H1 (cell line): ENCODE results near the gene NECTIN1. TPM values are rescaled to one million over a fixed set of nuclear protein-coding genes. Genes with fewer than 3 reads are reported as not detected.

Source experiments
- POLR2AphosphoS5 ChIP-seq: IDR thresholded peaks from 2 replicates; pipeline ENCODE4 v1.6.1; 2011; ENCODE audit warnings: low read depth, low read length
- SIN3A ChIP-seq, 2 experiments: IDR thresholded peaks in 1 of 2; conservative IDR thresholded peaks in 1 of 2; 2 replicates each; pipeline ENCODE4 v1.6.1; 2011 to 2012; ENCODE audit warnings: low read length in 2 of 2, improper control_type of control experiment in 1 of 2, low read depth in 1 of 2, mild to moderate bottlenecking in 1 of 2
- SRF ChIP-seq: IDR thresholded peaks from 2 replicates; pipeline ENCODE4 v1.6.1; 2011; ENCODE audit warnings: mild to moderate bottlenecking, low read depth, low read length, moderate library complexity
- TAF7 ChIP-seq: optimal IDR thresholded peaks from 2 replicates; pipeline ENCODE3; 2011; ENCODE audit warnings: low read depth, mild to moderate bottlenecking, inconsistent platforms, low read length, moderate library complexity, borderline replicate concordance
- polyA plus RNA-seq, 7 experiments: library from polyadenylated mRNA; depleted of rRNA in 3 of 7; stranded (reverse) in 5 of 7; unstranded in 2 of 7; fragments of >200 nt in 5 of 7; fragments of 200-250 nt in 2 of 7; gene quantifications; 1 replicate in 5 of 7; 2 replicates in 1 of 7; 4 replicates in 1 of 7; pipeline versions ENCODE4 v1.2.1 to v1.2.3, GENCODE V29; 2011 to 2013; ENCODE audit warnings: missing spikeins in 2 of 7, mixed read lengths in 2 of 7
- total RNA-seq: library from RNA; stranded (reverse); fragmentation: NEBNext Ultra II Directional; extraction: Animal tissue kit (Norgen Biotek cat#: 25700); gene quantifications from 2 replicates; pipeline ENCODE4 v1.2.1, GENCODE V29; 2021
- TF ChIP-seq, protein P1 (sequence below): fragments of 300-600 bp; sonication (generic); IDR thresholded peaks from 2 replicates; pipeline ENCODE4 v1.7.1; 2012; ENCODE audit warnings: low read length, moderate library complexity, mild to moderate bottlenecking, inconsistent platforms; ENCODE audit not compliant: insufficient replicate concordance
- TF ChIP-seq, protein P2 (sequence below): IDR thresholded peaks from 2 replicates; pipeline ENCODE4 v1.6.1; 2012; ENCODE audit warnings: inconsistent platforms
- TF ChIP-seq, protein P3 (sequence below): IDR thresholded peaks from 2 replicates; pipeline ENCODE4 v1.6.1; 2011; ENCODE audit warnings: low read length, improper control_type of control experiment
- TF ChIP-seq, protein P4 (sequence below): IDR thresholded peaks from 2 replicates; pipeline ENCODE4 v1.6.1; 2011; ENCODE audit warnings: low read depth, mild to moderate bottlenecking, low read length; ENCODE audit not compliant: insufficient read depth

NECTIN1 gene
- total and polyA plus RNA-seq, 2 of the 8 experiments (the other 6 are each of a cell fraction or from before 2014, with no cell fraction given) = 43.2 to 97.7 TPM

DNA sequence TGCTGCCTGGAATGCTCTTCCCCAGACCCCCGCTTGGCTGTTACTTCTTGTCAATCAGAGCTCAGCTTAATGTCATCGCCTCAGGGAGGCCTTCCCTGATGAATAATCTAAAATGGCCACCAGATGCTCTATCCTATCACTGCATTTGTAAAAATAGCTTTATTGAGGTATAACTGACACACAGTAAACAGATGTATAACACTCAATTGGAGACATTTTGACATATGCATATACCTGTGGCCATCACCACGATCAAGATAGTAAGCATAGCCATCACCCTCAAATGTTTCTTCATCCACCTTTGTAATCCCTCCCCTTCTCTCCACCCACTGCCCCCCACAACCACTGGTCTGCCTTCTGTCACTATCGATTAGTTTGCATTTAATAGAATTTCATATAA is 36.6 kb upstream of the NECTIN1 start (continued):
- TF ChIP-seq, protein P1, sequence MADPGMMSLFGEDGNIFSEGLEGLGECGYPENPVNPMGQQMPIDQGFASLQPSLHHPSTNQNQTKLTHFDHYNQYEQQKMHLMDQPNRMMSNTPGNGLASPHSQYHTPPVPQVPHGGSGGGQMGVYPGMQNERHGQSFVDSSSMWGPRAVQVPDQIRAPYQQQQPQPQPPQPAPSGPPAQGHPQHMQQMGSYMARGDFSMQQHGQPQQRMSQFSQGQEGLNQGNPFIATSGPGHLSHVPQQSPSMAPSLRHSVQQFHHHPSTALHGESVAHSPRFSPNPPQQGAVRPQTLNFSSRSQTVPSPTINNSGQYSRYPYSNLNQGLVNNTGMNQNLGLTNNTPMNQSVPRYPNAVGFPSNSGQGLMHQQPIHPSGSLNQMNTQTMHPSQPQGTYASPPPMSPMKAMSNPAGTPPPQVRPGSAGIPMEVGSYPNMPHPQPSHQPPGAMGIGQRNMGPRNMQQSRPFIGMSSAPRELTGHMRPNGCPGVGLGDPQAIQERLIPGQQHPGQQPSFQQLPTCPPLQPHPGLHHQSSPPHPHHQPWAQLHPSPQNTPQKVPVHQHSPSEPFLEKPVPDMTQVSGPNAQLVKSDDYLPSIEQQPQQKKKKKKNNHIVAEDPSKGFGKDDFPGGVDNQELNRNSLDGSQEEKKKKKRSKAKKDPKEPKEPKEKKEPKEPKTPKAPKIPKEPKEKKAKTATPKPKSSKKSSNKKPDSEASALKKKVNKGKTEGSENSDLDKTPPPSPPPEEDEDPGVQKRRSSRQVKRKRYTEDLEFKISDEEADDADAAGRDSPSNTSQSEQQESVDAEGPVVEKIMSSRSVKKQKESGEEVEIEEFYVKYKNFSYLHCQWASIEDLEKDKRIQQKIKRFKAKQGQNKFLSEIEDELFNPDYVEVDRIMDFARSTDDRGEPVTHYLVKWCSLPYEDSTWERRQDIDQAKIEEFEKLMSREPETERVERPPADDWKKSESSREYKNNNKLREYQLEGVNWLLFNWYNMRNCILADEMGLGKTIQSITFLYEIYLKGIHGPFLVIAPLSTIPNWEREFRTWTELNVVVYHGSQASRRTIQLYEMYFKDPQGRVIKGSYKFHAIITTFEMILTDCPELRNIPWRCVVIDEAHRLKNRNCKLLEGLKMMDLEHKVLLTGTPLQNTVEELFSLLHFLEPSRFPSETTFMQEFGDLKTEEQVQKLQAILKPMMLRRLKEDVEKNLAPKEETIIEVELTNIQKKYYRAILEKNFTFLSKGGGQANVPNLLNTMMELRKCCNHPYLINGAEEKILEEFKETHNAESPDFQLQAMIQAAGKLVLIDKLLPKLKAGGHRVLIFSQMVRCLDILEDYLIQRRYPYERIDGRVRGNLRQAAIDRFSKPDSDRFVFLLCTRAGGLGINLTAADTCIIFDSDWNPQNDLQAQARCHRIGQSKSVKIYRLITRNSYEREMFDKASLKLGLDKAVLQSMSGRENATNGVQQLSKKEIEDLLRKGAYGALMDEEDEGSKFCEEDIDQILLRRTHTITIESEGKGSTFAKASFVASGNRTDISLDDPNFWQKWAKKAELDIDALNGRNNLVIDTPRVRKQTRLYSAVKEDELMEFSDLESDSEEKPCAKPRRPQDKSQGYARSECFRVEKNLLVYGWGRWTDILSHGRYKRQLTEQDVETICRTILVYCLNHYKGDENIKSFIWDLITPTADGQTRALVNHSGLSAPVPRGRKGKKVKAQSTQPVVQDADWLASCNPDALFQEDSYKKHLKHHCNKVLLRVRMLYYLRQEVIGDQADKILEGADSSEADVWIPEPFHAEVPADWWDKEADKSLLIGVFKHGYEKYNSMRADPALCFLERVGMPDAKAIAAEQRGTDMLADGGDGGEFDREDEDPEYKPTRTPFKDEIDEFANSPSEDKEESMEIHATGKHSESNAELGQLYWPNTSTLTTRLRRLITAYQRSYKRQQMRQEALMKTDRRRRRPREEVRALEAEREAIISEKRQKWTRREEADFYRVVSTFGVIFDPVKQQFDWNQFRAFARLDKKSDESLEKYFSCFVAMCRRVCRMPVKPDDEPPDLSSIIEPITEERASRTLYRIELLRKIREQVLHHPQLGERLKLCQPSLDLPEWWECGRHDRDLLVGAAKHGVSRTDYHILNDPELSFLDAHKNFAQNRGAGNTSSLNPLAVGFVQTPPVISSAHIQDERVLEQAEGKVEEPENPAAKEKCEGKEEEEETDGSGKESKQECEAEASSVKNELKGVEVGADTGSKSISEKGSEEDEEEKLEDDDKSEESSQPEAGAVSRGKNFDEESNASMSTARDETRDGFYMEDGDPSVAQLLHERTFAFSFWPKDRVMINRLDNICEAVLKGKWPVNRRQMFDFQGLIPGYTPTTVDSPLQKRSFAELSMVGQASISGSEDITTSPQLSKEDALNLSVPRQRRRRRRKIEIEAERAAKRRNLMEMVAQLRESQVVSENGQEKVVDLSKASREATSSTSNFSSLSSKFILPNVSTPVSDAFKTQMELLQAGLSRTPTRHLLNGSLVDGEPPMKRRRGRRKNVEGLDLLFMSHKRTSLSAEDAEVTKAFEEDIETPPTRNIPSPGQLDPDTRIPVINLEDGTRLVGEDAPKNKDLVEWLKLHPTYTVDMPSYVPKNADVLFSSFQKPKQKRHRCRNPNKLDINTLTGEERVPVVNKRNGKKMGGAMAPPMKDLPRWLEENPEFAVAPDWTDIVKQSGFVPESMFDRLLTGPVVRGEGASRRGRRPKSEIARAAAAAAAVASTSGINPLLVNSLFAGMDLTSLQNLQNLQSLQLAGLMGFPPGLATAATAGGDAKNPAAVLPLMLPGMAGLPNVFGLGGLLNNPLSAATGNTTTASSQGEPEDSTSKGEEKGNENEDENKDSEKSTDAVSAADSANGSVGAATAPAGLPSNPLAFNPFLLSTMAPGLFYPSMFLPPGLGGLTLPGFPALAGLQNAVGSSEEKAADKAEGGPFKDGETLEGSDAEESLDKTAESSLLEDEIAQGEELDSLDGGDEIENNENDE = no peak
- TF ChIP-seq, protein P2, sequence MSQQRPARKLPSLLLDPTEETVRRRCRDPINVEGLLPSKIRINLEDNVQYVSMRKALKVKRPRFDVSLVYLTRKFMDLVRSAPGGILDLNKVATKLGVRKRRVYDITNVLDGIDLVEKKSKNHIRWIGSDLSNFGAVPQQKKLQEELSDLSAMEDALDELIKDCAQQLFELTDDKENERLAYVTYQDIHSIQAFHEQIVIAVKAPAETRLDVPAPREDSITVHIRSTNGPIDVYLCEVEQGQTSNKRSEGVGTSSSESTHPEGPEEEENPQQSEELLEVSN = no peak
- TF ChIP-seq SIN3A (conservative IDR thresholded peaks at IDR 0.05 in 1 of 2, IDR thresholded peaks at IDR 0.05 in 1 of 2; ENCODE audit: low read depth in 1 of 2, low read length in 2 of 2) (no peak), POLR2AphosphoS5 (no peak), SRF (no peak), TAF7 (no peak)
- TF ChIP-seq, protein P3, sequence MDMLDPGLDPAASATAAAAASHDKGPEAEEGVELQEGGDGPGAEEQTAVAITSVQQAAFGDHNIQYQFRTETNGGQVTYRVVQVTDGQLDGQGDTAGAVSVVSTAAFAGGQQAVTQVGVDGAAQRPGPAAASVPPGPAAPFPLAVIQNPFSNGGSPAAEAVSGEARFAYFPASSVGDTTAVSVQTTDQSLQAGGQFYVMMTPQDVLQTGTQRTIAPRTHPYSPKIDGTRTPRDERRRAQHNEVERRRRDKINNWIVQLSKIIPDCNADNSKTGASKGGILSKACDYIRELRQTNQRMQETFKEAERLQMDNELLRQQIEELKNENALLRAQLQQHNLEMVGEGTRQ = no peak
- TF ChIP-seq, protein P4, sequence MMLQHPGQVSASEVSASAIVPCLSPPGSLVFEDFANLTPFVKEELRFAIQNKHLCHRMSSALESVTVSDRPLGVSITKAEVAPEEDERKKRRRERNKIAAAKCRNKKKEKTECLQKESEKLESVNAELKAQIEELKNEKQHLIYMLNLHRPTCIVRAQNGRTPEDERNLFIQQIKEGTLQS = no peak
